PFSK-1 (cell line): ENCODE measurements around the gene CTNND2.

ENCODE experiments used
- FOXP2 ChIP-seq: optimal IDR thresholded peaks from 2 replicates; pipeline ENCODE3; 2011; ENCODE audit warnings: borderline replicate concordance, control low read depth, inconsistent platforms; ENCODE audit not compliant: insufficient read depth; ENCODE audit errors: extremely low read length, extremely low read depth
- POLR2AphosphoS5 ChIP-seq: IDR thresholded peaks from 2 replicates; pipeline ENCODE4 v1.6.1; 2012; ENCODE audit warnings: low read depth, mild to moderate bottlenecking, control low read depth, low read length, moderate library complexity
- SIN3A ChIP-seq: IDR thresholded peaks from 2 replicates; pipeline ENCODE4 v1.6.1; 2012; ENCODE audit warnings: mild to moderate bottlenecking, low read length, moderate library complexity, borderline replicate concordance; ENCODE audit not compliant: insufficient read depth
- TAF1 ChIP-seq: IDR thresholded peaks from 2 replicates; pipeline ENCODE4 v1.6.1; 2012; ENCODE audit warnings: low read length, control low read depth, borderline replicate concordance; ENCODE audit not compliant: insufficient read depth
- TF ChIP-seq, protein P1 (sequence below), 2 experiments: IDR thresholded peaks; 2 replicates each; pipeline versions ENCODE4 v1.6.1 to v1.8.0; 2011 to 2012; ENCODE audit warnings: low read depth in 2 of 2, low read length in 2 of 2, control low read depth in 1 of 2, inconsistent platforms in 1 of 2, mild to moderate bottlenecking in 1 of 2, moderate library complexity in 1 of 2; ENCODE audit not compliant: insufficient read depth in 1 of 2

Gene CTNND2

DNA sequence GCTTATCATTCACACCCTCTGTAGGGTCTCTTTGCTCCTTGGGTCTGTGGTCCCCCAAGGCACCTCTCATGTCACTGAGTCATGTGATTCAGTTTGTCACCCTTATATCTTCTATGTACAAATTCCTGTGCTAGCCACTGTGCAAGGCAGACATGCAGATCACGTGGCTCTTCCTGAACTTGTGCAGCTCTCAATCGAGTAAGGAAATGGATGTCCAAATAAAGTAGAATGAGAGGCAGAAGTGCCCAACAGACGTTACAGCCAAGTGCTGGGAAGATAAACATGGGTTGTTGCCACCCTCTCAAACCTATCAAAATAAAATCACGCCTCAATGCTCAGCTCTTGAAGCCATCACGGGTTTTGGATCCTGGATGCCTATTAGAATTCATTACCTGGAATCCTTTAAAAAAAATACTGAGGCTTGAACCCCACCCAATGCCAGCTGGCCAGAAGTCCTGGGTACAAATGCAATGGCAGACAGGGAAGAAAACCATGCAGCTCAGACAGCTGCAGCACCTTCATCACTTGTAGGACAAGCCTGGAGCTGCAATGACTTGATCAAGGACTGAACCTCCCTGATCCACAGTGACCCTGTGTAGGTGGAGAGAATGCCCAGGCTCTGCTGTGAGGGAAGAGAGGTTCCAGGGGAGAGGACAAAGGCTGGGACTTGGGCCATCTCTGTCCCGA is 914.5 kb downstream of the CTNND2 start:
- TF ChIP-seq FOXP2 (no peak), POLR2AphosphoS5 (no peak), SIN3A (no peak), TAF1 (no peak)
- TF ChIP-seq, protein P1, sequence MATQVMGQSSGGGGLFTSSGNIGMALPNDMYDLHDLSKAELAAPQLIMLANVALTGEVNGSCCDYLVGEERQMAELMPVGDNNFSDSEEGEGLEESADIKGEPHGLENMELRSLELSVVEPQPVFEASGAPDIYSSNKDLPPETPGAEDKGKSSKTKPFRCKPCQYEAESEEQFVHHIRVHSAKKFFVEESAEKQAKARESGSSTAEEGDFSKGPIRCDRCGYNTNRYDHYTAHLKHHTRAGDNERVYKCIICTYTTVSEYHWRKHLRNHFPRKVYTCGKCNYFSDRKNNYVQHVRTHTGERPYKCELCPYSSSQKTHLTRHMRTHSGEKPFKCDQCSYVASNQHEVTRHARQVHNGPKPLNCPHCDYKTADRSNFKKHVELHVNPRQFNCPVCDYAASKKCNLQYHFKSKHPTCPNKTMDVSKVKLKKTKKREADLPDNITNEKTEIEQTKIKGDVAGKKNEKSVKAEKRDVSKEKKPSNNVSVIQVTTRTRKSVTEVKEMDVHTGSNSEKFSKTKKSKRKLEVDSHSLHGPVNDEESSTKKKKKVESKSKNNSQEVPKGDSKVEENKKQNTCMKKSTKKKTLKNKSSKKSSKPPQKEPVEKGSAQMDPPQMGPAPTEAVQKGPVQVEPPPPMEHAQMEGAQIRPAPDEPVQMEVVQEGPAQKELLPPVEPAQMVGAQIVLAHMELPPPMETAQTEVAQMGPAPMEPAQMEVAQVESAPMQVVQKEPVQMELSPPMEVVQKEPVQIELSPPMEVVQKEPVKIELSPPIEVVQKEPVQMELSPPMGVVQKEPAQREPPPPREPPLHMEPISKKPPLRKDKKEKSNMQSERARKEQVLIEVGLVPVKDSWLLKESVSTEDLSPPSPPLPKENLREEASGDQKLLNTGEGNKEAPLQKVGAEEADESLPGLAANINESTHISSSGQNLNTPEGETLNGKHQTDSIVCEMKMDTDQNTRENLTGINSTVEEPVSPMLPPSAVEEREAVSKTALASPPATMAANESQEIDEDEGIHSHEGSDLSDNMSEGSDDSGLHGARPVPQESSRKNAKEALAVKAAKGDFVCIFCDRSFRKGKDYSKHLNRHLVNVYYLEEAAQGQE (IDR thresholded peaks at IDR 0.05; ENCODE audit: insufficient read depth in 1 of 2, low read depth in 2 of 2, low read length in 2 of 2), result no peak

DNA sequence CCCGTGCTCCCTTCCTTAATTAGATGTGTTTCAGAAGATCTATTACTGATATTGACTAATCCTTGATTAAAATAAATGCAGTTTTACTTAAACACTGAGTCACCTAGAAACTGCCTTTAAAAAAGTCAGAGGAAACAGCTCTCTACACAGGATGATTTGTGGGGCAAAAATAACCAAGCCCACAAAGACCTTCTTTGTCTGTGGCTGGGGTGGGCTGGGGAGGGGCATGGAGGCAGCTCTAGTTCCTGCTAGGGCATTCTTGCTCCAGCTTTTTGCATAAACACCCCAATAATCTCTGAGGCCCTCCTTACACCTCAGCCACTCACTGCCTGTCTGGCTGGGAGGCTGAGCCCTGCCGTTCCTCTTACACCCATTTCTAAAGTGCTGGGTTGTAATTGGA is 915.6 kb downstream of the CTNND2 start:
- TF ChIP-seq SIN3A (no peak), TAF1 (no peak), FOXP2 (no peak), POLR2AphosphoS5 (no peak)
- TF ChIP-seq, protein P1 (IDR thresholded peaks at IDR 0.05; ENCODE audit: insufficient read depth in 1 of 2, low read depth in 2 of 2, low read length in 2 of 2), result no peak

DNA sequence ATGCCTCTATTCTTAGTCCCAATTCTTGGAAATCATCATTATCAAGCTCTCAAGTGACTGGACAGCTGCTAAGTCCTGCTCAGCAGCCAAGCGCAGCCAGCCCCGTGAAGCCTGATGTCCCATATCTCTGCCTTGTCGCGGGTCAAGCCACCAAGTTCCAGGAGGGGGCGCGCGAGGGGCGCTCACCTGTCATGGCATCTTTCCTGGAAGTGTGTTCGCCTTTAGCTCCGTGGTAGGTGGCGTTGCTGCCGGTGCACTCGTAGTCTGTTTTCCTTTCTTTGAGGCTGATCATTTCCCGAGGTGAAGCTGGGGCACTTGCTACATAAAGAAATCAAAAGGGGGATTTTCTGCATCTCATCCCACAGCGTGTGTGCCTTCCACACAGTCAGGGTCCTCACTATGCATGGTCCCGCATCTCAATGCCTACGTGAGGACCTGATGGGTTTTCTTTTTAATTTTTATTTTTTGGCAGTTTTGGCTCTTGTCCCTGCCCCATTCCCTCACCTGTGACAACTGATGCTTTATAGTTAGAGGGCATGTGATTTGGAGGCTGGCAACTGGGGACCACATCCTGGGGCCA is 916.2 kb downstream of the CTNND2 start:
- no peak for TF ChIP-seq TAF1
- no peak for TF ChIP-seq SIN3A
- TF ChIP-seq POLR2AphosphoS5, result no peak

DNA sequence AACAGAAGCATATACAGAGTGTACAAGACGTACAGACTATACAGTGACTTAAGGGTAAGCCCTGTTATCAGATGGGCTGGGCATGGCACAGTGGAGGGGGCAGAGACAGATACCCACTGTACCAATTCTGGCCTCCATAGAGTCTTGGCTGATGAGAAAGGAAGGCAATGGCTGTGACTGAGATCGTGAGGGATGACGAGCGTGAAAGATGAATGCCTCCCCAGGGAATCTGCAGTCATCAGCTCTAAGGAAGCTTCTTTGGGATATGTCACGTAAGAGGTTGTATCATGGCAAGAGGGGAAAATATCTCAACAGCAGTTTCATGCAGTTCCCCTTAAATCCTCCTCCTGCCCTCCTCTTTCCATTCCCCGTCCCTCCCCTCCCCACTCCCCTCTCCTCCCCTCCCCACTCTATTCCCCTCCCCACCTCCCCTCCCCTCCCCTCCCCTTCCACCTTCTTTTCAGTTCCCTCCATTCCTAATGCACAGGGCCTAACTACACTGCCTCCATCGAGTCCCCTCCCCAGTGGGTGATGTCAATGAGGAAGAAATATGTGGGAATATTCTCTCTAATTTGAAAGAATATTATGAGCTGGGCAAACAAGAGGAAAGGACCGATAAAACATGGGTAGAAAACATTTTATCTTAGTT is 916.8 kb downstream of the CTNND2 start:
- TF ChIP-seq FOXP2, result no peak
- no peak for TF ChIP-seq POLR2AphosphoS5
- TF ChIP-seq, protein P1 (IDR thresholded peaks at IDR 0.05; ENCODE audit: insufficient read depth in 1 of 2, low read depth in 2 of 2, low read length in 2 of 2), result no peak
- TF ChIP-seq SIN3A, result no peak
- TF ChIP-seq TAF1, result no peak

DNA sequence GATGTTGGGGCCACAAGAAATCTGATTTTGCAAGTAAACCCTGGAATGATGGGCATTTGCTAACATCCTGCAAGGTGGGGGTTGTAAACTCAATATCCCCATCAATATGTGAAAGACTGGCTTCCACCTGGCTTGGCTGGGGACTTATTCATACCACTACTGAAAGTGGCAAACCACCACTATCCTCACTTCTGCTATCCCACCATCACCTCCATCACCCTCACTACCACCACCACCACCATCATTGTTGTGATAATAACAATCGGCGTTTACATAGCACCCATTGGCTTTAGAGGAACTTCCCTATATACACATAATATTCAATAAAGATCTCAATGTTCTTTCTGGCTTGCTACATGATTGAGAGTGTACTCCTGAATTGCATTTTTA is 918.5 kb downstream of the CTNND2 start:
- no peak for TF ChIP-seq POLR2AphosphoS5
- TF ChIP-seq TAF1, result no peak
- TF ChIP-seq SIN3A, result no peak
- TF ChIP-seq, protein P1 (IDR thresholded peaks at IDR 0.05; ENCODE audit: insufficient read depth in 1 of 2, low read depth in 2 of 2, low read length in 2 of 2), result no peak
- no peak for TF ChIP-seq FOXP2
